ENCODE measurements around the gene DLGAP1. TPM values are rescaled to one million over a fixed set of nuclear protein-coding genes. Genes with fewer than 3 reads are reported as not detected.

Gene DLGAP1
- total RNA-seq, 1 experiment from 2014 or later = 23.2 TPM

DNA sequence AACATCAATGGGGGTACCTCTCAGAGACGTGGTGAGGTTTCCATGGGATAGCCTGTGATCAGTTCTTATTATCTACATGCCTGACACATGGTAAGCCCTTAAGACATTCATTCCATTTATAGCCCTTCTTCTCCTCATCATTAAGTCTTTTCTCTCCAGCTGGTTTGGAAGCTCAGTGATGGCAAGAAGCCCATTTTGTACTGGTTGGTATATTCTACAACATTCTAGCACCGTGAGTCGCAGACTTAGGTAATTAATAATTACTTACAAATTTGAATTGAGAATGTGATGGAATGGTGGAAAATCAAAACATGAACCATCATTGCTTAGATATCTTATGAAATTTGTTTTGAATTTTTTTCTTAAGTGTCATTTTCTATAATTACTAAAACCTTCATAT lies 472.6 kb downstream of the DLGAP1 start:
- DNase-seq = no peak
- H3K9me3 ChIP-seq (ENCODE audit: control insufficient read depth, low read depth, low read length) = no peaks in the 10 kb centered on the region
- H3T11ph ChIP-seq (ENCODE audit: low read length) = no peak overlapping the region
- H3K27me3 ChIP-seq (ENCODE audit: insufficient read depth, low read length) = no peaks in the 10 kb centered on the region
- H4K5ac ChIP-seq (ENCODE audit: insufficient read length, low read depth, low read length) = no peak overlapping the region
- no peak overlapping the region for H3K4ac ChIP-seq (ENCODE audit: low read depth, low read length)
- H3K4me3 Mint-ChIP-seq = no peak overlapping the region
- H3K36me3 Mint-ChIP-seq (ENCODE audit: insufficient read depth in 1 of 3, low read depth in 3 of 3) = peaks cover 7 to 14% (median 13%) of the 10 kb centered on the region in 3 experiments; a peak in 6 of 7 replicates
- H3K9ac ChIP-seq (ENCODE audit: extremely low read depth, insufficient read length, low read length) = no peak overlapping the region
- H3K23me2 ChIP-seq (ENCODE audit: insufficient read length, low read depth, low read length, poor library complexity, severe bottlenecking) = no peaks in the 10 kb centered on the region
- no peak overlapping the region for H3K27ac Mint-ChIP-seq
- no peaks in the 10 kb centered on the region for H3K79me1 ChIP-seq (ENCODE audit: insufficient read depth, low read depth, low read length, poor library complexity, severe bottlenecking)
- no peak for TF ChIP-seq CTCF (conservative IDR thresholded peaks at IDR 0.05)
- H3K4me1 ChIP-seq (ENCODE audit: insufficient read depth, low read length) = peaks cover 2% of the 10 kb centered on the region; the same call in 1 of the 2 replicates
- no peak overlapping the region for H4K91ac ChIP-seq (ENCODE audit: insufficient read length, low read depth, low read length)
- H4K20me1 ChIP-seq (ENCODE audit: control insufficient read depth, insufficient read depth, insufficient read length) = no peaks in the 10 kb centered on the region
- H2BK15ac ChIP-seq (ENCODE audit: low read depth, low read length) = no peak overlapping the region
- H4K8ac ChIP-seq (replicated peaks; ENCODE audit: insufficient read length, low read depth, low read length) = no peak overlapping the region
- H2AK5ac ChIP-seq (ENCODE audit: insufficient read length, low read length) = no peak overlapping the region
- H3K4me1 Mint-ChIP-seq = peaks cover 22 to 34% of the 10 kb centered on the region in 2 experiments
- no peak overlapping the region for H3K27ac ChIP-seq (ENCODE audit: insufficient read length, low read depth, low read length)
- H3K14ac ChIP-seq (ENCODE audit: insufficient read depth, low read length) = no peak overlapping the region
- no peak overlapping the region for H3K56ac ChIP-seq (ENCODE audit: insufficient read length, low read depth, low read length)
- peaks cover 2 to 3% of the 10 kb centered on the region in 2 experiments; a peak in 3 of 5 replicates for H3K9me3 Mint-ChIP-seq
- no peak overlapping the region for H3K23ac ChIP-seq (ENCODE audit: insufficient read length, low read depth, low read length)
- H3K18ac ChIP-seq (ENCODE audit: insufficient read length, low read depth, low read length) = no peak overlapping the region
- no peak overlapping the region for H3K4me2 ChIP-seq (ENCODE audit: insufficient read depth, insufficient read length, low read length)
- H2AFZ ChIP-seq (ENCODE audit: low read length) = no peak overlapping the region
- H3K27me3 Mint-ChIP-seq (ENCODE audit: low read depth) = no peaks in the 10 kb centered on the region
- H2BK12ac ChIP-seq (ENCODE audit: insufficient read length, low read depth, low read length) = no peak overlapping the region
- H3K79me2 ChIP-seq (ENCODE audit: insufficient read depth, low read length) = no peaks in the 10 kb centered on the region
- H2BK5ac ChIP-seq (ENCODE audit: insufficient read length, low read length) = no peak overlapping the region
- no CpG with 5 or more reads among the region's 3 CpGs for WGBS (ENCODE audit: extremely low coverage, insufficient read length, low lambda C conversion rate)
- no peak overlapping the region for H2BK20ac ChIP-seq (ENCODE audit: low read depth, low read length, poor library complexity, severe bottlenecking)
- H2BK120ac ChIP-seq (ENCODE audit: low read depth, low read length, poor library complexity, severe bottlenecking) = no peak overlapping the region
